ENCODE measurements around the gene SLC39A11.

DNA sequence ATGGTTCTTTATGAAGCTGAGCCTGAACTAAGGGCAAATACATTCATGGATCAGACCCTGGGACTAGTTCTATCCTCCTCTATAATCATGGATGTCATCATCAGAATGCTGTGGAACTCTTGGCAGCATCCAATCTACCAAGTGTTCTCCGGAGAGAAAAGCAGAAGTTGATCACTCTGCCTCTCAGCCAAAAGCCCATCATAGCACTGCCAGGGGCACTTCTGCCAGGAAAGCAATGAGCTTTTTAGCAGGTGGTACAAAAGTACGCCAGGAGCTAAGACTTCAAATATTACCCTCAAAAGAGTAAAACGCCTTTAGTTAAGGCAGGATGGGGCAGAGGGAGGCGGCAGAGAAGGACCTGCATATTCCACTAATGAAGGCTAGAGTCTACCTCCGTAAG lies 279.0 kb downstream of the SLC39A11 start:
- TF ChIP-seq EZH2 (IDR thresholded peaks at IDR 0.05; ENCODE audit: low read length, missing control alignments) = no peak
- TF ChIP-seq, protein P1, sequence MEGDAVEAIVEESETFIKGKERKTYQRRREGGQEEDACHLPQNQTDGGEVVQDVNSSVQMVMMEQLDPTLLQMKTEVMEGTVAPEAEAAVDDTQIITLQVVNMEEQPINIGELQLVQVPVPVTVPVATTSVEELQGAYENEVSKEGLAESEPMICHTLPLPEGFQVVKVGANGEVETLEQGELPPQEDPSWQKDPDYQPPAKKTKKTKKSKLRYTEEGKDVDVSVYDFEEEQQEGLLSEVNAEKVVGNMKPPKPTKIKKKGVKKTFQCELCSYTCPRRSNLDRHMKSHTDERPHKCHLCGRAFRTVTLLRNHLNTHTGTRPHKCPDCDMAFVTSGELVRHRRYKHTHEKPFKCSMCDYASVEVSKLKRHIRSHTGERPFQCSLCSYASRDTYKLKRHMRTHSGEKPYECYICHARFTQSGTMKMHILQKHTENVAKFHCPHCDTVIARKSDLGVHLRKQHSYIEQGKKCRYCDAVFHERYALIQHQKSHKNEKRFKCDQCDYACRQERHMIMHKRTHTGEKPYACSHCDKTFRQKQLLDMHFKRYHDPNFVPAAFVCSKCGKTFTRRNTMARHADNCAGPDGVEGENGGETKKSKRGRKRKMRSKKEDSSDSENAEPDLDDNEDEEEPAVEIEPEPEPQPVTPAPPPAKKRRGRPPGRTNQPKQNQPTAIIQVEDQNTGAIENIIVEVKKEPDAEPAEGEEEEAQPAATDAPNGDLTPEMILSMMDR (conservative IDR thresholded peaks at IDR 0.05 in 1 of 2, IDR thresholded peaks at IDR 0.05 in 1 of 2; ENCODE audit: low read depth in 1 of 2, low read length in 2 of 2) = no peak

Data from fibroblast of lung (primary cell).